Stimulated activated CD8-positive, alpha-beta memory T cell treated with anti-CD3 and anti-CD28 coated beads, Interleukin-4, amount 100 ng/mL, for 1 hour (primary cell): Measurements from ENCODE around the gene ZNF687.

Experiments
- DNase-seq, 2 donors: peaks; one replicate each; pipeline ENCODE4 v3.0.0-alpha.2; 2020; ENCODE audit warnings: low read depth in 2 of 2, low spot score in 1 of 2

The ZNF687 gene

GRCh38 chr1:151312411-151312810, 30.3 kb downstream of the ZNF687 start:
- DNase-seq = no peak

GRCh38 chr1:151312826-151313225, 30.7 kb downstream of the ZNF687 start:
- DNase-seq = no peak

GRCh38 chr1:151313501-151313900, 31.4 kb downstream of the ZNF687 start:
- DNase-seq = no peak

GRCh38 chr1:151314137-151314875, 32.2 kb downstream of the ZNF687 start:
- DNase-seq = no peak

- DNase-seq = no peak
Measured at GRCh38 chr1:151315565-151316235, 33.6 kb downstream of the ZNF687 start.

- no peak for DNase-seq
Measured at GRCh38 chr1:151318975-151319374, 36.9 kb downstream of the ZNF687 start.

- DNase-seq = no peak
Measured at GRCh38 chr1:151324390-151324930, 42.4 kb downstream of the ZNF687 start.

- DNase-seq = no peak
Measured at GRCh38 chr1:151325231-151325630, 43.1 kb downstream of the ZNF687 start.

- no peak for DNase-seq
Measured at GRCh38 chr1:151325646-151326429, 43.7 kb downstream of the ZNF687 start.

- no peak for DNase-seq
Measured at GRCh38 chr1:151326619-151327222, 44.6 kb downstream of the ZNF687 start.

GRCh38 chr1:151327223-151327902, 45.3 kb downstream of the ZNF687 start, which contains the start of gene PI4KB:
Gene PI4KB, minus strand, starts transcription at chr1:151327416. Its CDS starts 10,935 bp downstream, at chr1:151316481.
- DNase-seq = peak; percentile 58 to 73

- DNase-seq = no peak
Measured at GRCh38 chr1:151327903-151328674, 46.0 kb downstream of the ZNF687 start.

- DNase-seq = no peak
Measured at GRCh38 chr1:151334822-151335221, 52.7 kb downstream of the ZNF687 start.

- DNase-seq = no peak
Measured at GRCh38 chr1:151336556-151336955, 54.5 kb downstream of the ZNF687 start.

GRCh38 chr1:151340870-151341754, 59.0 kb downstream of the ZNF687 start:
- peak; percentile 6 to 29 for DNase-seq
